Nucleus accumbens (tissue), 56 donors: Measurements from ENCODE around the gene NDUFB2.
"Not testable (repeated sequence)": the region's sequence is repeated elsewhere in the genome, so short reads cannot be mapped to it uniquely, and the experiment has no call there.

Experiments
- DNase-seq, 56 donors: peaks; one replicate each; lab custom pipeline; 2025; lab: John Stamatoyannopoulos, UW

NDUFB2 gene

DNA sequence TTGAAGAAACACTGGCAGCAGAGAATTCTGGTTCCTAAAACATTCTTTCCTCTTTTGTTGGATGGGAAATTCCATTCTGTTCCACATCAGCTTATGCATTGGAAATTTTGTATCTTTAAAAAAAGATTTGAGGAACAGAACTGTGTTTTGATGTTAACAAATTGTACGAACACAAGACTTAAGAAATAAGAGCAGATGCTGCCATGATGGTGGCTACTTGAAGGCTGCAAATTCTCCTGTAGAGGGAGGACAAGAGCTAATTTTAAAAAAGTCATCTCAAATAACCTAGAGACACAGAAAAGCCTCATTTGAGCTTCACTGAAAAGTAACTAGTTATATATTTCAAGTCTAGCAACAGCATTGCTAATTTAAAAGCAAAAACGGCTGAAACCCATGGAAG is 29.8 kb downstream of the NDUFB2 start:
- no peak for DNase-seq

DNA sequence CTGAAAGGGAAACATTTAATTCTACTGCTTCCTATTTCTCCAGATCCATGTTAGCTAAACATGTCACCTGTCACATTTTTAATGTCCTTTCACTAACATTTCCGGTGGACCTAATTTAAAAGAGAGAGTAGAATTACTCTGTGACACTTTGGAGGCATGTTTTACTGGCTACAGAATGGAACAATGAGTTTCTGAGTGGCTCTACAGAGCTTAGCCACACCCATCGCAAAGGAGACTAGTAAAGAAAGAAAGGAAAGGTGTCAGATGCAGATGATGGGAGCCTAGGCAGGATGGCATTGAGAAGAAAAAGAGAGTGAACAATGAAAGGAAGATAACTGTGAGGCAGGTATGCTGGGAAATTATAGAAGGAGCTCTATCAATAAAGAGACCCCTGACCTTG is 35.9 kb downstream of the NDUFB2 start:
- DNase-seq = no peak

DNA sequence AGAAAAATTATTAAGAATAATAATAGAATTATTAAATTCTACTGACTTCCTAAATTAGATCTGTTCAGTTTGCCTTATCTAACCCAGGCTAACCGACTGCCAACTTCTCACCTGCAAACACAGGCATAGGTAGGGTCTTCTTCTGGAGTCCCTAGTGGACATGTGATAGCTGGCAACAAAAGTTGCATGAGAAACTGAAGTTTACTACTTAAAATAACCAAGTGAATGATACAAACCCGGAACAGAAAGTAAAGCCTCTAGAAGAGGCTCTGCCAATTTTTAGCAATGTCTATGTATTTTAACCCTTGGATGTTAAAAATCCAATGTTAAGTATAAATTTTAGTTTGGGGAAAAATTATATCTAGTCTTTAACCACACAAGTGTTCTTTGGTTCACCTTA is 37.6 kb downstream of the NDUFB2 start:
- DNase-seq = no peak

DNA sequence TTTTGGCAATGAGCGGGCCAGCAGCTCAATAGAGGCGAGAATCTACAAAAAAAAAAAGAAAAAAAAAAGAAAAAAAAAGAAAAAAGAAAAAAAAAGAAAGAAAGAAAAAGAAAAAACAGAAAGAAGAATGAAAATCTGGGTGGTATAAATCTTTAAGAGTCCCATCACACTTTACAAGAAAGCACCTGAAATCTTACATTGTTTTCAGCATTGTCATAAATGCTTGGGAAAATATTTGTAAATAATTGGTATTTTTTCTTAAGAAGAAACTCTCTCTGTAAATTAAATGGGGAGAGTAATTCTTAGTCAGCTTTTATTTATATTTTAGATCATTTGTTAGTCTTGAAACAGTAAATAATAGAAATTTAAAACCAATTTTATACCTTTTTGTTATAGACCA is 38.2 kb downstream of the NDUFB2 start:
- DNase-seq = no peak

DNA sequence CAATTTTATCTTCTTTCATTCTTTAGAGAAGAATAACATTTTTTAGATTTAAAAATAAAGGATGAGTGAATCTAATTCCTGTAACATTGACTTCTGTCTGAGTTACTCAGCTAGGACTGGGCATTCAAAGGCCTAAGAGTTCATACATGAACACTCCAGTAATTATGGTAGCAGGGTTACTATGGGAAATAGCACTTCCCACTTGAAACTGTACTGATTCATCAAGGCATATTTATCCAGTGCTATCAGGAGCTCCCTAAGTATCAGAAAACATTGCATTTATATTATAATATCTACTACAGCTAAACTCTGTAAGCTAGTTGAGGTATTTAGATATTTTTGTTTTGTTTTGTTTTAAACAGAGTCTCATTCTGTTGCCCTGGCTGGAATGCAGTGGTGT is 41.8 kb downstream of the NDUFB2 start:
- DNase-seq = no peak

DNA sequence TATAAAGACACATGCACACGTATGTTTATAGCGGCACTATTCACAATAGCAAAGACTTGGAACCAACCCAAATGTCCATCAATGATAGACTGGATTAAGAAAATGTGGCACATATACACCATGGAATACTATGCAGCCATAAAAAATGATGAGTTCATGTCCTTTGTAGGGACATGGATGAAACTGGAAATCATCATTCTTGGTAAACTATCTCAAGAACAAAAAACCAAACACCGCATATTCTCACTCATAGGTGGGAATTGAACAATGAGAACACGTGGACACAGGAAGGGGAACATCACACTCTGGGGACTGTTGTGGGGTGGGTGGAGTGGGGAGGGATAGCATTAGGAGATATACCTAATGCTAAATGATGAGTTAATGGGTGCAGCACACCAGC is 46.7 kb downstream of the NDUFB2 start:
- not testable (repeated sequence) for DNase-seq

DNA sequence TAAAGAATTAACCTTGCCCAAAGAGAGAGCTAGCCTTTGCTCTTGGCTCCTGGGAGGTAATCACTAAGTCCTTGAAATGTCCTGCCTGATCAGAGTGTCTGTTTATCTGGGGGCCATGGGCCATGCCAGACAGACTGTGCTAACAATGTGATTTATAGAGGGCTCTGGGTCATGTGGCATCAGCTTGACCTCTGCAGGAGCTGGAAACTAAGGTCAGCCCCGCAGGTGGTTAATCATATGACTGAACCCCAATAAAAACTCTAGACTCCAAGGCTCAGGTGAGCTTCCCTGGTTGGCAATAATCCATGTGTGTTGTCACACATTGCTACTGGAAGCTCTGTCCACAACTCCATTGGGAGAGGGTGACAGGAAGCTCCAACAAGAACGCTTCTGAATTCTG is 47.5 kb downstream of the NDUFB2 start:
- DNase-seq = no peak

DNA sequence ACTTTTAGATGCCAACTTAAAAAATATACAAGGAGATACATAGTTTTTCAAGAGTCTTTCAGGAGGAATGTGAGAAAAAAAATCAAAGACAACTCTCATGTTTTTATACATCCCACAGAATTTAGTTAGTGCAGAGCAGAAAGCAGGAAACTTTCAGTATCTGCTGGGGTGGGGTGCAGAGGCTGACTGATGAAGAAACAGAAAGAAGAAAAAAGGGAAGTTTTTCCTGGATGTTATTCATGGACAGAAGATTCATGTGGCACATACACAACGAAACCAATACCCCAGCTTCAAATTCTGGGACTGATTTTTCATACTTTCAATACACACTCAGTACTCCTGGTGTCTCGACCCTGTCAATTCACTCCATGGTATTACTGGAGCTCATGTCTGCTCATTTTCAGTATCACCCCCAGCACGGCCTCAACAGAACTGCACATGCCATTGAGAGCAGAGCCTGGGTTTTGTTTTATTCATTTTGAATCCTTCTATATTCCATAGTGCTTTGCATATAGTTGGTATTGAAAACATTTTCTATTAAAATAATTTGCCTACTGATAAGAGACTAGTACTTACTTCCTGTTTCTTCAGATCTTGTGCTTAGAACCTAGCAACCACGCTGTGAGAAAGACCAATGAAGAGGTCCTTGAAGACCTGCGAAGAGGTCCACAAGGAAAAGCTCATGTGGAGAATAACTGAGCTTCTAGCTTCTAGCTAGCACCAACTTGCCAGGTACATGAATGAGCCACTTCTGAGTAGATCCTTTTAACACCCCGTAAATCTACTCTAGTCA is 49.0 kb downstream of the NDUFB2 start:
- no peak for DNase-seq

DNA sequence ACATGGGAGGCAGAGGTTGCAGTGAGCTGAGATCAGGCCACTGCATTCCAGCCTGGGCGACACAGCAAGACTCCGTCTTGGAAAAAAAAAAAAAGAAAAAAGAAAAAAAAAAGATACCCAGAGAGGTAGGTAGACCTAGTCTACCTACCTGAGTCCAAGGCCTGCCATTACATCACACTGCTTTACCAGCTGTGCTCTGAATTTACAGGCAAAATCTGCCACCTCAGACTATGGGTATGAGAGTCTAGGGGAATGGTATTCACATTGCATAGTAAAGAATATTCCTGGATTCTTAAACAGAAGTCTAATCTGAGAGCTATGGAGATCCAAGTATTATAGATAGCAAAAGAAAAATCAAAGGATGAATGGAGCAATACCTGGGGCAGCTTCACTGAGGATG is 50.2 kb downstream of the NDUFB2 start:
- DNase-seq = no peak

DNA sequence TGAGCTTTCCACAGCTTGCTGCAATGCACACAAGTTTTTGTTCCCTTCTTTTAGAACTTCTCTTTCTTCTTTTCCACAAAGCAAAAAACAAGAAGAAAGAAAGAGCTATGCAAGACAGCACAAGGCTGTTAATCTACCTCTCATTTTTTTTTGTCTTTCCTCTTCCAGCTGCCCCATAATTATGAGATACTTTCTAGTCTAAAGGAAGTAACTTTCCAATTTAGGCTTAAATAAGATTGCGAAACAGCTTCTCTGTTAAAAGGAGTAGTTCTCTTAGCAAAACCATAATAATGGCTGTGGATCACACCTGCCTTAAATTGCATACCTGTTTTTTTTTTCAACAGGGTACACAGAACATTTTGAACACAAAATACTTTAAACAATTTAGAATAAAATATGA is 56.0 kb downstream of the NDUFB2 start:
- DNase-seq = no peak

DNA sequence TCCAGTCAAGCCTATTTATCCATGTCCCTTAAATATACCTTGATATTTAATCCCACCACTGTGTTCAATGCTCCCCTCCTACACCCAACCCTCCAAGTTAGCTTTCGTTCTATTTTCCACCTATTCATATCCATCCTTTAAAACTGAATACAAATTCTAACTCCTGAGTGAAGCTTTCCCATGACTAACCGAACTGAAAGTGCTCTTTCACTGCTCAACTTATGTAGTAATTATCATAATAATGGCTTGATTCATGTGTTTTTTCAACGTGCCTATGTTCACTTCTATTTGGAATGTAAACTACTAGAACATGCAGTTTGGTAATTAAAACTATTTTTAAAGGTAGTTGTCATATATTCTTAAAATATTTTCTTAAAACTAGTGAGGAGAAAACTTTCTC is 58.0 kb downstream of the NDUFB2 start:
- DNase-seq = no peak
